GM12873 (cell line): ENCODE measurements around the gene HELB.

Experiments
- CTCF ChIP-seq: IDR thresholded peaks from 2 replicates; pipeline ENCODE4 v1.5.1; 2012; ENCODE audit warnings: low read depth, mild to moderate bottlenecking, moderate library complexity, low read length, control low read depth; ENCODE audit not compliant: insufficient read depth; ENCODE audit errors: missing control alignments

The HELB gene

GRCh38 chr12:66301944-66302826 is at the start of gene HELB:
TSS of gene HELB (plus strand) at chr12:66302493. CDS start at chr12:66302604, 111 bp downstream.
- TF ChIP-seq CTCF: no peak

- TF ChIP-seq CTCF: no peak
These were observed 49.5 kb upstream of the HELB start for GRCh38 chr12:66252771-66253170.

- no peak for TF ChIP-seq CTCF
These were observed 46.6 kb upstream of the HELB start for GRCh38 chr12:66255737-66256136.

- TF ChIP-seq CTCF: no peak
These were observed 44.3 kb upstream of the HELB start for GRCh38 chr12:66258011-66258410.

GRCh38 chr12:66262737-66263136 is 39.6 kb upstream of the HELB start:
- TF ChIP-seq CTCF: no peak

- TF ChIP-seq CTCF: no peak
These were observed 33.7 kb upstream of the HELB start for GRCh38 chr12:66268562-66268961.

- TF ChIP-seq CTCF: no peak
These were observed 33.2 kb upstream of the HELB start for GRCh38 chr12:66269142-66269541.
